Measurements from ENCODE around the gene BMPR1A.
"Not testable (repeated sequence)": the region's sequence is repeated elsewhere in the genome, so short reads cannot be mapped to it uniquely, and the experiment has no call there.

Gene BMPR1A

DNA sequence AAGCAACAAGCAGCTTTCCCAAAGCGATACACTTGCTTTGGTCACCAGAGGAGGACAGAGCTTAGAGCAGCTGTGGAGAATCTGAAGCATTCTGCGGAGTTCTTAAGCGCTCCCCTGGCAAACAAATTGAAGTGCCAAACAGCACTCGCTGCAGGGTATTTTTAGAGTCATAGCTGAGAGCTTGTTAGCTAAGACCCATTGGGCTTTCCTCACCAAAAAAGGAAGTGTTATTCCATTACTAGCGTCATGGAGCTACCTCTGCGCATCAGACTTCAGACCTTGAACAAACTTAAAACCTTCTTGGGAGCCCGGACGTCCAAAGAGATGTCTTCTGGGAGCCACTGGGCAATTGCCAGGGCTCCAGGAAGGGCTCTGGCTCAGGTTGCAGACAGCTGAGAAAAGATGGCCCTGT is 23.2 kb upstream of the BMPR1A start:
- TF ChIP-seq, protein P1, sequence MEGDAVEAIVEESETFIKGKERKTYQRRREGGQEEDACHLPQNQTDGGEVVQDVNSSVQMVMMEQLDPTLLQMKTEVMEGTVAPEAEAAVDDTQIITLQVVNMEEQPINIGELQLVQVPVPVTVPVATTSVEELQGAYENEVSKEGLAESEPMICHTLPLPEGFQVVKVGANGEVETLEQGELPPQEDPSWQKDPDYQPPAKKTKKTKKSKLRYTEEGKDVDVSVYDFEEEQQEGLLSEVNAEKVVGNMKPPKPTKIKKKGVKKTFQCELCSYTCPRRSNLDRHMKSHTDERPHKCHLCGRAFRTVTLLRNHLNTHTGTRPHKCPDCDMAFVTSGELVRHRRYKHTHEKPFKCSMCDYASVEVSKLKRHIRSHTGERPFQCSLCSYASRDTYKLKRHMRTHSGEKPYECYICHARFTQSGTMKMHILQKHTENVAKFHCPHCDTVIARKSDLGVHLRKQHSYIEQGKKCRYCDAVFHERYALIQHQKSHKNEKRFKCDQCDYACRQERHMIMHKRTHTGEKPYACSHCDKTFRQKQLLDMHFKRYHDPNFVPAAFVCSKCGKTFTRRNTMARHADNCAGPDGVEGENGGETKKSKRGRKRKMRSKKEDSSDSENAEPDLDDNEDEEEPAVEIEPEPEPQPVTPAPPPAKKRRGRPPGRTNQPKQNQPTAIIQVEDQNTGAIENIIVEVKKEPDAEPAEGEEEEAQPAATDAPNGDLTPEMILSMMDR (IDR thresholded peaks at IDR 0.05), result no peak
- Histone ChIP-seq H3K9me3 (ENCODE audit: control insufficient read depth, low read length) (no peaks in the 10 kb centered on the region), H3K4me3 (ENCODE audit: low read depth, low read length) (no peak overlapping the region), H3K9ac (no peak overlapping the region), H3K79me2 (no peaks in the 10 kb centered on the region), H3K4me1 (peaks cover 3% of the 10 kb centered on the region), H3K27me3 (ENCODE audit: control insufficient read depth, insufficient read depth, low read length) (no peaks in the 10 kb centered on the region), H3K27ac (no peak overlapping the region), H3K4me2 (ENCODE audit: low read length) (no peak overlapping the region), H3K36me3 (ENCODE audit: control insufficient read depth, insufficient read depth, low read length) (no peaks in the 10 kb centered on the region), H2AFZ (no peak overlapping the region)

GRCh38 chr10:86734207-86734988 is 22.0 kb upstream of the BMPR1A start:
- Histone ChIP-seq H3K36me3 (ENCODE audit: control insufficient read depth, insufficient read depth, low read length) (no peaks in the 10 kb centered on the region), H3K4me2 (ENCODE audit: low read length) (no peak overlapping the region), H3K27ac (no peak overlapping the region), H3K4me1 (peaks cover 3% of the 10 kb centered on the region), H2AFZ (no peak overlapping the region), H3K9ac (no peak overlapping the region), H3K9me3 (ENCODE audit: control insufficient read depth, low read length) (no peaks in the 10 kb centered on the region), H3K4me3 (ENCODE audit: low read depth, low read length) (no peak overlapping the region), H3K27me3 (ENCODE audit: control insufficient read depth, insufficient read depth, low read length) (no peaks in the 10 kb centered on the region), H3K79me2 (no peaks in the 10 kb centered on the region)
- TF ChIP-seq, protein P1 (IDR thresholded peaks at IDR 0.05), result no peak

DNA sequence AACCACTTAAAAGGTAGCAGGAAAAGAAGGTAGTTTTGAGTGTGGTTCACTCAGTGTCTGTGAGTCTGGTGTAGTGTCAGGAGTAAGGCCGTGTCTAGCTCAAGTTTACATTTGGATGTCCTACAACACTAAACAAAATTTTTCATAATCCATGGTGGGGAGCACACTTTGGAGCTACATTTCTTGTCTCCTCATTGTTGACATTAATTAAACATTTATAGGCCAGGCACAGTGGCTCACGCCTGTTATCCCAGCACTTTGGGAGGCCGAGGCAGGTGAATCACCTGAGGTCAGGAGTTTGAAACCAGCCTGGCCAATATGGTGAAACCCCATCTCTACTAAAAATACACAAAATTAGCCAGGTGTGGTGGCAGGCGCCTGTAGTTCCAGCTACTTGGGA is 21.1 kb upstream of the BMPR1A start:
- H3K36me3 ChIP-seq (ENCODE audit: control insufficient read depth, insufficient read depth, low read length); H2AFZ ChIP-seq; H3K4me2 ChIP-seq (ENCODE audit: low read length); H3K27me3 ChIP-seq (ENCODE audit: control insufficient read depth, insufficient read depth, low read length); H3K4me3 ChIP-seq (ENCODE audit: low read depth, low read length); H3K4me1 ChIP-seq; H3K9me3 ChIP-seq (ENCODE audit: control insufficient read depth, low read length); H3K9ac ChIP-seq; H3K27ac ChIP-seq; H3K79me2 ChIP-seq: not testable (repeated sequence)

DNA sequence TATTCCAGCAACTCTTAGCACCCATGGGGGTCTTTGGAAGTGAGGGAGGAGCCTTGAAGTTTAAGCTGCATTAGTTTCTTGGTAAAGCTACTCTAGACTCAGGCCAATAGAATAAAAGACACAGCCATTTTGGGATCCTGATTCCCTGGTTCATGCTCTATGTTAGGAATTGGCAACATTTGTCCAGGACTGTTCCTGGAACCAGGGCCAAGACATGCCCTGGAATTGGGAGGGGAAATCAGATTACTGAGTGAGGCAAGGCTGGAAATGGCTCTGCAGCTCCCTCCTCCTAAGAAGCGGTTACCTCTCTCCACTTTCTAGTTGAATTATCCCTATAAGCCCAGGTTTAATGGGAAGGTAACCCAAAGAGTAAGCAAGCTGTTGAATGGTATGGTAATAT is 14.2 kb upstream of the BMPR1A start:
- no peak overlapping the region for H2AFZ ChIP-seq
- TF ChIP-seq, protein P1 (IDR thresholded peaks at IDR 0.05), result no peak
- no peak overlapping the region for H3K4me2 ChIP-seq (ENCODE audit: low read length)
- H3K9me3 ChIP-seq (ENCODE audit: control insufficient read depth, low read length), result no peaks in the 10 kb centered on the region
- H3K79me2 ChIP-seq, result no peaks in the 10 kb centered on the region
- no peaks in the 10 kb centered on the region for H3K4me1 ChIP-seq
- H3K9ac ChIP-seq, result no peak overlapping the region
- no peaks in the 10 kb centered on the region for H3K36me3 ChIP-seq (ENCODE audit: control insufficient read depth, insufficient read depth, low read length)
- H3K27ac ChIP-seq, result no peak overlapping the region
- no peak overlapping the region for H3K4me3 ChIP-seq (ENCODE audit: low read depth, low read length)
- no peaks in the 10 kb centered on the region for H3K27me3 ChIP-seq (ENCODE audit: control insufficient read depth, insufficient read depth, low read length)

GRCh38 chr10:86744067-86744725 is 12.2 kb upstream of the BMPR1A start:
- Histone ChIP-seq H2AFZ (no peak overlapping the region), H3K4me3 (ENCODE audit: low read depth, low read length) (no peak overlapping the region), H3K27me3 (ENCODE audit: control insufficient read depth, insufficient read depth, low read length) (no peaks in the 10 kb centered on the region), H3K79me2 (no peaks in the 10 kb centered on the region), H3K27ac (no peak overlapping the region), H3K4me2 (ENCODE audit: low read length) (no peak overlapping the region), H3K4me1 (no peaks in the 10 kb centered on the region), H3K9ac (no peak overlapping the region), H3K9me3 (ENCODE audit: control insufficient read depth, low read length) (no peaks in the 10 kb centered on the region), H3K36me3 (ENCODE audit: control insufficient read depth, insufficient read depth, low read length) (no peaks in the 10 kb centered on the region)
- TF ChIP-seq, protein P1 (IDR thresholded peaks at IDR 0.05), result no peak

Measured in parathyroid adenoma (tissue), 2 donors.